Hindlimb muscle (tissue), 1 donor: ENCODE data around the gene ZCCHC9. TPM values are rescaled to one million over a fixed set of nuclear protein-coding genes. Genes with fewer than 3 reads are reported as not detected.
A peak's percentile ranks its signal among the peaks of the same experiment; 100 is the strongest.
"Not testable (repeated sequence)": the region's sequence is repeated elsewhere in the genome, so short reads cannot be mapped to it uniquely, and the experiment has no call there.

ENCODE experiments used
- DNase-seq: peaks from one replicate; pipeline ENCODE4 v3.0.0-alpha.2; 2013
- polyA plus RNA-seq: library from polyadenylated mRNA; unstranded; fragments of 120-200 nt; gene quantifications from one replicate; pipeline ENCODE4 v1.2.1, GENCODE V29; 2013; ENCODE audit not compliant: insufficient read length

Gene ZCCHC9, protein sequence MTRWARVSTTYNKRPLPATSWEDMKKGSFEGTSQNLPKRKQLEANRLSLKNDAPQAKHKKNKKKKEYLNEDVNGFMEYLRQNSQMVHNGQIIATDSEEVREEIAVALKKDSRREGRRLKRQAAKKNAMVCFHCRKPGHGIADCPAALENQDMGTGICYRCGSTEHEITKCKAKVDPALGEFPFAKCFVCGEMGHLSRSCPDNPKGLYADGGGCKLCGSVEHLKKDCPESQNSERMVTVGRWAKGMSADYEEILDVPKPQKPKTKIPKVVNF
- polyA plus RNA-seq, result 24.7 TPM

DNA sequence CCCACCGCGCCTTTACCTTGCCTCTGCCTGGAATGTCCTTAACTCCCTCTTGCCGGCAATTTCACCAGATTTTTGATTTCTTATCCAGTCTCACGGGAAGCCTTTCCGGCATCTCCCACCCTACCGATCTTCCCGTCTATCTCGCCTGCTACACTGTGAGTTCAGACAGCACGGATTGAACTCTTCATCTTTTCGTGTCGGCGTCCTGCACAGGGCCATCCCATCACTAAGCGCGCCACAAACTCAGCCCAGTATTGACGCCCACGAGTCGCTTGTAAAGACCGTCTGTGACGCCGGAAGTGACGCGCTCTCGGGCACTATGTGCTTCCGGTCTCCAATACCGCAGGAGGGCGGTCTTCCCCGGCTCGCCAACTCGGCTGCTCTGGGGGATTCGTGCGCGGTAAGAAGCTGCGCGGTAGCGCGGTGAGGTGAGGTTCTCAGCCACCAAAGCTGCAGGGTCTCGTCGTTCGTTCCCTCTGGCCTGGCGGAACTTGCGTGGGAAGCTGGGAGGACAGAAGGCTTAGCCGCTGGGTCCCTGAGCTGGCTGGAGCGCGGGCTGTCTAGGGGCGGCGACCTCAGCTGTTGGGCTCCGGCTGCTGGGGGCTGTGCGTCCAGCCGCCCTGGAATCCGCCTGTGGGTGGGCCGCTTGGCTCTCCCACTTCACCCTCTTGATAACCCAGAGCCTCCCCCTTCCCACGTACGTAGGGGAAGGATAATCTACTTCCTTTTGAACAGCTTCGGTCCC is at the start of gene ZCCHC9:
Gene ZCCHC9, plus strand, starts transcription at position 317 of the 745 bp plus-strand sequence. CDS start 3,171 bp downstream, outside the sequence.
- DNase-seq, result peak; percentile 97

GRCh38 chr5:81251922-81252321 is 49.5 kb upstream of the ZCCHC9 start:
- no peak for DNase-seq

DNA sequence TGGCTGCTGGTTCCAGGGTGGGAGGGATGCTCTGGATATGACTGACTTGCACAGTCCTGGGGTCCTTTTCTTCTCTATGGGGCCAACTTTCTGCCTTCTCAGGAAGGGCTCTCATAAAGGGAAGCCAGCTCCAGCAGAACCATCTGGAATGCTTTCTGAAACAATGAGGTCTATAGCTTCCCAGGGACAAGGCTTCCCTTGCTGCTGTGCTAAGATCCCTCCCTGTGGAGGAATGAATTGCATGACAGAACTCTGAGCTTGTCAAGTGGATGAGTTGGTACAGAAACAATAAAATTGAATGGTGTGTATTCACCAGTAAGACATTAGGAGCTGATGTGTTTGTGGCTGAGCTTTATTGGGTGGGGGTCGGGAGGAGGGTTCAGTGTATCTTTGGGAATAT is 48.5 kb upstream of the ZCCHC9 start:
- DNase-seq, result no peak

GRCh38 chr5:81253875-81254274 is 47.5 kb upstream of the ZCCHC9 start:
- DNase-seq, result no peak

DNA sequence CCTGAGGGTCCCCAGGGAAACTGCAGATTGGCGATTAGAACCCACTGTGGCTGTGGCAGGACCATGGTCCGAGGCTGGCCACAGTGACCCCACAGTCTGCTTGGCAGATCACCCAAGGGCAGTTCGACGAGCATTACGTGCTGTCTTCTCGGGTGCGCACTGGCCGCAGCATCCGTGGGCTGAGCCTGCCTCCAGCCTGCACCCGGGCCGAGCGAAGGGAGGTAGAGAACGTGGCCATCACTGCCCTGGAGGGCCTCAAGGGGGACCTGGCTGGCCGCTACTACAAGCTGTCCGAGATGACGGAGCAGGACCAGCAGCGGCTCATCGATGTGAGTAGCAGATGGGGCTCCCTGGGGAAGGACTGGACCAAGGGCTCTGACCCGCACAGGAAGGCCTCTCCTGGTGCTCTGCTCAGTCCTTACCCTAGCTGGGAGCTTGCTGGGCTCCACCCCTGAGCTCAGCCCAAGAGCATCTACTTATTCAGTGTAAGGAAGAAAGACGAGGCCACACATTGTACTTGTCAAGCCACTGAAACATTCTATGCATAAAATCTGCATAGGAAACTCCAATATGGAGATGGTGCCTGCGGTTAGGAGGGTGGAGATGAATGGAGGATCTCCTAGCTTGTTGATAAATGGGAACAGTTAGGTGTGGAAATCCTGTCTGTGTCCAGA is 46.4 kb upstream of the ZCCHC9 start:
- no peak for DNase-seq

- no peak for DNase-seq
These were observed 44.6 kb upstream of the ZCCHC9 start for GRCh38 chr5:81256766-81257165.

GRCh38 chr5:81262796-81263195 is 38.6 kb upstream of the ZCCHC9 start:
- DNase-seq, result not testable (repeated sequence)

DNA sequence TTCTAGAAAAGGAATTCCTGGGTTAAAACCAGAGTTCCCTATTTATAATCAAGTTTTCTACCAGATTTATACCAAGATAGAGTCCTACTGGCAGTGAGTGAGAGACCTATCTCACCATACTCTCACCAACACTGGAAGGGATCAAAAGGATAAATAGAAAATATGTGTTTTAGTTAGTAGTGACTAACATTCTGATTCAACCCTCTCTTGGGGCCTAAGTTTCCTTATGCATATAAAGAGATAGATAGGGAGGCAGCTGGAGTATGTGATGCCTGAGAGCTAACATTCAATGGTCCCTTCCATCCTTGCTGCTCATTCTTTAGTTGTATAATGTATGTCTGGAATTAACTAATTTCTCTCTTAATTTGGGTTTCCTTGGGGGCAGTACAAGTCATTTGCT is 36.3 kb upstream of the ZCCHC9 start:
- no peak for DNase-seq

DNA sequence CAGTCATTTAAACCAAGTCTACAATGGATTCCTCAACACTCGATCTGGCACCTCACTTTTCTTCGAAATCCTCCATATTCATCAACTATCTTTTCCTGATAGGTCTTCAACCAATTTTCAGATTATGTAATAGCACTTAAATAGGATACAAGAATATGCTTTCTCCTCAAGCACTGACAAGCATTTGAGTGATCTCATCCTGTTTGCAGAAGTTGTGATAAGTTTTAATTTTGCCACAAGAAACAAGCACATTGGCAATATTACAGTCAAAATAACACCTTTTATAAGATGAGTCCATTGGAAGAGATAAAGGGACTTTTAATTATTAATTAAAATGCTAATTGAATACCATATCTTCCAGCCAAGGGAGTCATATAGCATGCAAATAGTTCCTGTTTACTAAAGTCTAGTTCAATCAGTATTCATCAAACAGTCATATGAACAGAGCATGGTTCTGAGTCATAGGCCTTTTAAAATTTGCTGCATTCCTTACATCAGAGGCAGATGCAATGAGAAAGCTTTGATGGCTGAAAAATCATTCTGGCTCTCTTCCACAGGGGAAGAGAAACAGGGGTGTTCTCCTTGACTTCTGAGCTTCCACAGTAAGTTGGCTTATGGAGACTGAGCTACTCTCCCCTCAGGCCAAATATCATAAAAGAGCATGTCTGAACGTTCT is 32.7 kb upstream of the ZCCHC9 start:
- DNase-seq, result no peak

DNA sequence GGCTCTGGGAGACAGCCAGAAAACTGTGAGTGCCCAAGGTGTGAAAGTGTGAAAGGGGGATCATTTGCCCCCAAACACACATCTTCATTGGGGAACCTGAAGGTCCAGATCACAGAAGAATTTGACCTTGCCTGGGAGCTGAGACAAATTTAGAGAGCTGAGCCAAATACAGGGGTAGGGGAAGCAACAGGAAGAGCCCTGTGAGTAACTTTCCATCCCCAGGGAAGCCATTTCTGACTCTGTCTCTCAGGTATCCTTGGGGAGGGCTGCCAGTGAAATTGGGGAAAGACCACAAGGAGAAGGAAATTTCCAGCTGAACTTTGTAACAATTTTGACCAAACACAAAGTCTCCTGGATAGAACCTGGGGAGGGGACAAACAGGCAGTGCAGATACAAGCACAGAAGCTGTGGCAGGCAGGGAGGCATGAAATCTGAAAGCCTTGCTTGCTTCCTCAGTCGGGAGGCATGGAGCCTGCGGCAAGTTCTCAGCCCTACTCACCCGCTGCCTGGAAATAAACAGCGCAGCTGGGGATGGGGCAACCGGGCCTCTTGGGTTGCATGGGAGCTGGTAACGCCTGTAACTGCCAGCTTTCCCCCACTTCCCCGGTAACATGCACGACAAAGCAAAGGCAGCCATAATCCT is 31.5 kb upstream of the ZCCHC9 start:
- no peak for DNase-seq

GRCh38 chr5:81270394-81271027 is 30.9 kb upstream of the ZCCHC9 start:
- not testable (repeated sequence) for DNase-seq

- DNase-seq, result no peak
These were observed 17.4 kb upstream of the ZCCHC9 start for GRCh38 chr5:81283976-81284375.

DNA sequence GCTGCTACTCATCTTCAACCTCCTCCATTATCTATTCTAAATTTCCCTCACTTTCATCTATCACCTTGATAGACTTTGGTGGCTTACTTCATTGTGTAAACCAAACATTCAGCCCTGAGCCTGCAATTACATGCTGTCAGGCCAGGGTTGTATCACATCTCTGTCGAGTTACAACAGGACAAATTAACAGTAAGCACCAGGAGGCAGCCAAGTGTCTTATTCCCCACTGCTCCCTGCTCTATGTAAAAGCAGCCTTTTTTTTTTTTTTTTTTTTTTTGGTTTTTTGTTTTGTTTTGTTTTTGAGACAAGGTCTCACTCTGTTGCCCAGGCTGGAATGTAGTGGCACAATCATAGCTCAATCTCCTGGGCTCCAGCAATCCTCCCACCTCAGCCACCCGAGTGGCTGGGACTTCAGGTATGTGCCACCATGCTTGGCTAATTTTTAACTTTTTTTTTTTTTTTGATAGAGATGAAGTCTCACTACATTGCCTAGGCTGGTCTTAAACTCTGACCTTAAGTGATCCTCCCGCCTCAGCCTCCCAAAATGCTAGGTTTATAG is 15.2 kb upstream of the ZCCHC9 start:
- DNase-seq, result no peak

GRCh38 chr5:81288021-81288433 is 13.4 kb upstream of the ZCCHC9 start:
- DNase-seq, result no peak

- DNase-seq, result no peak
These were observed 11.2 kb upstream of the ZCCHC9 start for GRCh38 chr5:81290146-81290545.

- no peak for DNase-seq
These were observed 9.3 kb upstream of the ZCCHC9 start for GRCh38 chr5:81292130-81292529.

DNA sequence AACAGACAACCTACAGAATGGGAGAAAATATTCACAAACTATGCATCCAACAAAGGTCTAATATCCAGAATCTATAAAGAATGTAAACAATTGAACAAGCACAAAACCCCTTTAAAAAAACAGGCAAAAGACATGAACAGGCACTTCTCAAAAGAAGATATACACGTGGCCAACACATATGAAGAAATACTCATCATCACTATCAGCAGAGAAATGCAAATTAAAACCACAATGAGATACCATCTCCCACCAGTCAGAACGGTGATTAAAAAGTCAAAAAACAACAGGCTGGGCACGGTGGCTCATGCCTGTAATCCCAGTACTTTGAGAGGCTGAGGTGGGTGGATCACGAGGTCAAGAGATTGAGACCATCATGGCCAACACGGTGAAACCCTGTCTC is 7.4 kb upstream of the ZCCHC9 start:
- not testable (repeated sequence) for DNase-seq

DNA sequence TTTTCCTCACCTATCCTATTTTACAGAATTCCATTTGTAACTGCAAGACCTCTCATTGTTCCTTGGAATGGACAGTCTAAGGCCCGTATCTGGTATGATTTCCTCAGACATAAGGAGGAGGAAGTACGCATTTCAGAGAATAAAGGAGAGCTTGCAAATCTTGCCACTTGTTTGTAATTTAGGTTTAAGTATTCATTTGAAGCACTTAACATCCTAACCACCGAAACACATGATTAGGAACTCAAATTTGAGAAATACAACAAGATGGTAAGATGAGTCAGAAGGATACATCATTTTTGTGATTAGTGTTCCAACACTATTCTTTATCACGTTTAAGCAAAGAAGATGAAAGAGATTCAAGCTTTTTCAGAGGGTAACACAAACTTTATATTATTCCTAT is 3.9 kb upstream of the ZCCHC9 start:
- DNase-seq, result no peak

- DNase-seq, result no peak
These were observed 491 bp upstream of the ZCCHC9 start for GRCh38 chr5:81300921-81301270.

- DNase-seq, result no peak
These were observed 1.2 kb downstream of the ZCCHC9 start for GRCh38 chr5:81302596-81302995.

DNA sequence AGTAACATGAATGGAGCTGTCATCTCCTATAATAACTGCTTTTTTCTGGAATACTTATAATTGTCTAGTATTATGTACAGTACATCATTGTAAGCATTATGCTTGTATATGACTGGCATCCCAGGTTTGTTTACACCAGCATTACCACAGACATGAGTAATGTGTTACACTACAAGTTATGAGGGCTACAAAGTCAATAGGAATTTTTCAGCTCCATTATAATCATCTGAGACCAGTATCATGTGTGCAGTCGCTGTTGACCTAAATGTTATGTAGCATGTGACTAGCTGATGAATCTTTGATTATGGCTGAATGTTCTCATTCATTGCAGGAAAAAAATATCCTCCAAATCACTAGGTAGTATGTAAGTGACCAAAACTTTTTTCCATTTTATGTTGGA is 2.2 kb downstream of the ZCCHC9 start:
- no peak for DNase-seq

GRCh38 chr5:81305785-81306184 is 4.4 kb downstream of the ZCCHC9 start:
- no peak for DNase-seq
